Panc1 (cell line): ENCODE measurements around the gene TSHZ1. TPM values are rescaled to one million over a fixed set of nuclear protein-coding genes. Genes with fewer than 3 reads are reported as not detected.

Experiments
- ATAC-seq: fragments of 200-7000 bp; cut with Tn5 transposase; 2 replicates; pipeline ENCODE4 v1.9.1; 2020; ENCODE audit warnings: mild to moderate bottlenecking, moderate library complexity
- BruUV-seq: library from RNA; stranded (reverse); fragments of 400-500 nt; replicated peaks from 2 replicates; lab custom pipeline; 2021; lab: Mats Ljungman, UMichigan
- CTCF ChIA-PET: fragments of 300-600 bp; sonication (Branson Sonifier 250); formaldehyde crosslinking; loops from one replicate; lab custom pipeline; 2022; ENCODE audit warnings: antibody characterized with exemption; lab: Charles Lee
- POLR2A ChIA-PET: fragments of 300-600 bp; sonication (Branson Sonifier 250); formaldehyde crosslinking; loops from one replicate; lab custom pipeline; 2022; ENCODE audit warnings: antibody characterized with exemption; lab: Charles Lee
- DNase-seq: peaks from one replicate; pipeline ENCODE4 v3.0.0-alpha.2; 2010; ENCODE audit warnings: low read depth, low spot score
- H3K27ac ChIP-seq: 2 replicates; pipeline ENCODE4 v1.5.1; 2011; ENCODE audit warnings: mild to moderate bottlenecking, low read length, inconsistent platforms
- H3K27me3 ChIP-seq: fragments of 200-500 bp; sonication (Bioruptor generic); 2 replicates; pipeline ENCODE4 v1.6.0; 2014; ENCODE audit warnings: low read length, inconsistent platforms; ENCODE audit not compliant: control insufficient read depth, insufficient read depth
- H3K36me3 ChIP-seq: fragments of 200-500 bp; sonication (Bioruptor generic); 2 replicates; pipeline ENCODE4 v1.5.1; 2014; ENCODE audit warnings: inconsistent platforms, mild to moderate bottlenecking, low read length, moderate library complexity; ENCODE audit not compliant: control insufficient read depth, insufficient read depth
- H3K4me1 ChIP-seq: 2 replicates; pipeline ENCODE4 v1.5.1; 2011; ENCODE audit warnings: inconsistent platforms, mild to moderate bottlenecking, low read length, moderate library complexity; ENCODE audit not compliant: control insufficient read depth, insufficient read depth
- H3K4me3 ChIP-seq, 2 experiments: 2 replicates each; pipeline ENCODE4 v1.5.1; 2011 to 2012; ENCODE audit warnings: low read depth in 2 of 2, low read length in 2 of 2, mild to moderate bottlenecking in 2 of 2, inconsistent platforms in 1 of 2, moderate library complexity in 1 of 2
- H3K9me3 ChIP-seq: fragments of 200-500 bp; sonication (Bioruptor generic); 2 replicates; pipeline ENCODE4 v1.5.1; 2014; ENCODE audit warnings: low read depth, mild to moderate bottlenecking, inconsistent platforms, low read length, moderate library complexity; ENCODE audit not compliant: control insufficient read depth, insufficient read depth
- POLR2AphosphoS5 ChIP-seq: IDR thresholded peaks from 2 replicates; pipeline ENCODE4 v1.6.1; 2012; ENCODE audit warnings: mild to moderate bottlenecking, low read depth, low read length, moderate library complexity
- SIN3A ChIP-seq: IDR thresholded peaks from 2 replicates; pipeline ENCODE4 v1.6.1; 2012; ENCODE audit warnings: low read depth, mild to moderate bottlenecking, low read length, moderate library complexity, borderline replicate concordance; ENCODE audit not compliant: insufficient read depth
- TCF7L2 ChIP-seq: IDR thresholded peaks from 2 replicates; pipeline ENCODE4 v1.6.1; 2011; ENCODE audit warnings: mild to moderate bottlenecking, low read depth, low read length, inconsistent platforms
- in situ Hi-C: cut with HindIII; loops from 2 replicates; pipeline ENCODE4 v1.10.0; 2016; ENCODE audit warnings: low sequenced_read_pairs, low pct_unique_long_range_greater_than_20kb
- intact Hi-C: fragments of 100-400 bp; cut with micrococcal nuclease; formaldehyde crosslinking; loops from one replicate; pipeline ENCODE4 v1.10.0; 2022; ENCODE audit not compliant: unreplicated experiment
- total RNA-seq: library from RNA; stranded (reverse); gene quantifications from one replicate; pipeline ENCODE4 v1.2.1, GENCODE V29; 2021; ENCODE audit not compliant: unreplicated experiment
- TF ChIP-seq, protein P1 (sequence below), 2 experiments: IDR thresholded peaks; 2 replicates each; pipeline ENCODE4 v1.6.1; 2011 to 2012; ENCODE audit warnings: low read depth in 2 of 2, control low read depth in 1 of 2, low read length in 1 of 2, mild to moderate bottlenecking in 1 of 2, moderate library complexity in 1 of 2; ENCODE audit not compliant: insufficient read depth in 1 of 2
- TF ChIP-seq, protein P2 (sequence below): fragments of 450-650 bp; IDR thresholded peaks from 2 replicates; pipeline ENCODE4 v1.5.1; 2017; ENCODE audit warnings: mild to moderate bottlenecking

TSHZ1 gene
- total RNA-seq, 1 experiment from 2014 or later: 10.0 TPM

GRCh38 chr18:75206452-75207309, 3.9 kb upstream of the TSHZ1 start:
- no peak for ATAC-seq
- no peak for DNase-seq
- ChIA-PET CTCF (no interaction called here), POLR2A (interaction anchor here (0.6 kb wide), 1 partner anchor 269 kb away, joined by 3 read pairs; no protein-coding TSS in a partner anchor)
- TSS peak; percentile 65 for BruUV-seq
- H3K27me3 ChIP-seq: no peaks in the 10 kb centered on the region
- peak overlapping the region; percentile 84 to 89 for H3K4me3 ChIP-seq
- in situ Hi-C loops: no loop called here
- TF ChIP-seq, protein P1, sequence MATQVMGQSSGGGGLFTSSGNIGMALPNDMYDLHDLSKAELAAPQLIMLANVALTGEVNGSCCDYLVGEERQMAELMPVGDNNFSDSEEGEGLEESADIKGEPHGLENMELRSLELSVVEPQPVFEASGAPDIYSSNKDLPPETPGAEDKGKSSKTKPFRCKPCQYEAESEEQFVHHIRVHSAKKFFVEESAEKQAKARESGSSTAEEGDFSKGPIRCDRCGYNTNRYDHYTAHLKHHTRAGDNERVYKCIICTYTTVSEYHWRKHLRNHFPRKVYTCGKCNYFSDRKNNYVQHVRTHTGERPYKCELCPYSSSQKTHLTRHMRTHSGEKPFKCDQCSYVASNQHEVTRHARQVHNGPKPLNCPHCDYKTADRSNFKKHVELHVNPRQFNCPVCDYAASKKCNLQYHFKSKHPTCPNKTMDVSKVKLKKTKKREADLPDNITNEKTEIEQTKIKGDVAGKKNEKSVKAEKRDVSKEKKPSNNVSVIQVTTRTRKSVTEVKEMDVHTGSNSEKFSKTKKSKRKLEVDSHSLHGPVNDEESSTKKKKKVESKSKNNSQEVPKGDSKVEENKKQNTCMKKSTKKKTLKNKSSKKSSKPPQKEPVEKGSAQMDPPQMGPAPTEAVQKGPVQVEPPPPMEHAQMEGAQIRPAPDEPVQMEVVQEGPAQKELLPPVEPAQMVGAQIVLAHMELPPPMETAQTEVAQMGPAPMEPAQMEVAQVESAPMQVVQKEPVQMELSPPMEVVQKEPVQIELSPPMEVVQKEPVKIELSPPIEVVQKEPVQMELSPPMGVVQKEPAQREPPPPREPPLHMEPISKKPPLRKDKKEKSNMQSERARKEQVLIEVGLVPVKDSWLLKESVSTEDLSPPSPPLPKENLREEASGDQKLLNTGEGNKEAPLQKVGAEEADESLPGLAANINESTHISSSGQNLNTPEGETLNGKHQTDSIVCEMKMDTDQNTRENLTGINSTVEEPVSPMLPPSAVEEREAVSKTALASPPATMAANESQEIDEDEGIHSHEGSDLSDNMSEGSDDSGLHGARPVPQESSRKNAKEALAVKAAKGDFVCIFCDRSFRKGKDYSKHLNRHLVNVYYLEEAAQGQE (IDR thresholded peaks at IDR 0.05; ENCODE audit: insufficient read depth in 1 of 2, low read depth in 2 of 2, low read length in 1 of 2): no peak
- no peak for TF ChIP-seq SIN3A
- TF ChIP-seq TCF7L2: no peak
- TF ChIP-seq POLR2AphosphoS5: no peak
- TF ChIP-seq, protein P2, sequence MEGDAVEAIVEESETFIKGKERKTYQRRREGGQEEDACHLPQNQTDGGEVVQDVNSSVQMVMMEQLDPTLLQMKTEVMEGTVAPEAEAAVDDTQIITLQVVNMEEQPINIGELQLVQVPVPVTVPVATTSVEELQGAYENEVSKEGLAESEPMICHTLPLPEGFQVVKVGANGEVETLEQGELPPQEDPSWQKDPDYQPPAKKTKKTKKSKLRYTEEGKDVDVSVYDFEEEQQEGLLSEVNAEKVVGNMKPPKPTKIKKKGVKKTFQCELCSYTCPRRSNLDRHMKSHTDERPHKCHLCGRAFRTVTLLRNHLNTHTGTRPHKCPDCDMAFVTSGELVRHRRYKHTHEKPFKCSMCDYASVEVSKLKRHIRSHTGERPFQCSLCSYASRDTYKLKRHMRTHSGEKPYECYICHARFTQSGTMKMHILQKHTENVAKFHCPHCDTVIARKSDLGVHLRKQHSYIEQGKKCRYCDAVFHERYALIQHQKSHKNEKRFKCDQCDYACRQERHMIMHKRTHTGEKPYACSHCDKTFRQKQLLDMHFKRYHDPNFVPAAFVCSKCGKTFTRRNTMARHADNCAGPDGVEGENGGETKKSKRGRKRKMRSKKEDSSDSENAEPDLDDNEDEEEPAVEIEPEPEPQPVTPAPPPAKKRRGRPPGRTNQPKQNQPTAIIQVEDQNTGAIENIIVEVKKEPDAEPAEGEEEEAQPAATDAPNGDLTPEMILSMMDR: no peak
- H3K4me1 ChIP-seq: peaks cover 43% of the 10 kb centered on the region
- H3K9me3 ChIP-seq: no peaks in the 10 kb centered on the region
- intact Hi-C loops: loop anchor here (5.0 kb wide), 1 partner anchor 309 kb away; no protein-coding TSS in a partner anchor
- H3K36me3 ChIP-seq: no peaks in the 10 kb centered on the region
- peak overlapping the region; percentile 81 for H3K27ac ChIP-seq

DNA sequence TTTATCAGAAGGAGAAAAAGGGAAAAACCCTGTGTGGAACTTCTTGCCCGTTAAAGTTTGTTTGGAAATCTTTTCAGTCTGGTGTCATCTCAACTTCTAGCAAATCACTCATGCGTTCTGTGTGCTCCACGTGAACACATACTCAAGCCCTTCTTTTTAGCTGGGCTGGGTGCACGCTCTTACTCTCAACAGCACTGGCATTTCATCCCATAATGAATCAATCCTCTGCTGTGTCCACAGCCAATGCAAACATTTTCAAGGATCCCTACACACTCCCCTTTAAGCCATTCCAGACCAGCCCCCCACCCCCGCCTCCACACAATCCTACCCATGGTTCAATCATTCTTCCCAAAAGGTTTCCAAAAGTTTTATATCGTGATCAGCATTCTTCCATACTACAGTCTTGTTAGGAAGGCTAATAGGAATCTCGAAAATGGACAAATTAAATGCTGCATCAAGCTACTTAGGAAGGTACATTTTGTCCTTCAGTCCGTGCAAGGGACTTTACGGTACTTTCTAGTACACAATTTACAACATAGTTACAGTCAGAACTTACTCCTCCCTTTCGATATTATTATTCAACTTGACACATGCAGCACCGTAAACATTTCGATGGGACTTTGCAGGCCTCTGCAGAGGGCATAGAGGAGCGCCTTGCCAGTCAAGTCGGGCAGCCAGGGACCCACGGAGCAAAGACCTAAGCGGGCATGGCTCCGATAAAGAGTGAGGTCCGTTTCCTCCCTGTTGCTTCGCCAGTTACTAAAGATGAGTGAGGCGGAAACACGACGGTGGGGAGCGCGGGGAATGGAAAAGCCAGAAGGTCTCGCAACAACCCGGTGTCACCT, 3.1 kb upstream of the TSHZ1 start:
- CTCF ChIA-PET: no interaction called here
- in situ Hi-C loops: no loop called here
- Histone ChIP-seq H3K36me3 (no peaks in the 10 kb centered on the region), H3K27me3 (no peaks in the 10 kb centered on the region), H3K9me3 (no peaks in the 10 kb centered on the region), H3K27ac (peak overlapping the region; percentile 81), H3K4me1 (peaks cover 48% of the 10 kb centered on the region), H3K4me3 (peak overlapping the region; percentile 84 to 89)
- intact Hi-C loops: loop anchor here (2.0 to 5.0 kb wide), 2 partner anchors 310 to 1141 kb away; no protein-coding TSS in a partner anchor
- ATAC-seq (no peak), DNase-seq (no peak)
- POLR2A ChIA-PET: no interaction called here
- TF ChIP-seq POLR2AphosphoS5 (no peak), SIN3A (no peak), TCF7L2 (no peak)
- TF ChIP-seq, protein P2: no peak
- TF ChIP-seq, protein P1 (IDR thresholded peaks at IDR 0.05; ENCODE audit: insufficient read depth in 1 of 2, low read depth in 2 of 2, low read length in 1 of 2): no peak
- BruUV-seq: no TSS peak
